HG03196 (cell line): ENCODE measurements around the gene SMCHD1.

ENCODE experiments used
- ATAC-seq: cut with Tn5 transposase; IDR thresholded peaks from one replicate; pipeline ENCODE4 v1.9.1; 2021; ENCODE audit not compliant: unreplicated experiment

Gene SMCHD1

GRCh38 chr18:2655178-2655953 is at the start of gene SMCHD1:
TSS of gene SMCHD1 (plus strand) at chr18:2655726. CDS start at chr18:2656076, 350 bp downstream.
- ATAC-seq = peak; percentile 73

- no peak for ATAC-seq
Observed at GRCh38 chr18:2606335-2606734, 49.2 kb upstream of the SMCHD1 start.

- no peak for ATAC-seq
Observed at GRCh38 chr18:2609604-2610003, 45.9 kb upstream of the SMCHD1 start.

- ATAC-seq = no peak
Observed at GRCh38 chr18:2610549-2610948, 45.0 kb upstream of the SMCHD1 start.

GRCh38 chr18:2612996-2613395 is 42.5 kb upstream of the SMCHD1 start:
- ATAC-seq = no peak

- ATAC-seq = no peak
Observed at GRCh38 chr18:2617401-2617998, 38.0 kb upstream of the SMCHD1 start.

GRCh38 chr18:2618009-2618408 is 37.5 kb upstream of the SMCHD1 start:
- no peak for ATAC-seq

- no peak for ATAC-seq
Observed at GRCh38 chr18:2625217-2625616, 30.3 kb upstream of the SMCHD1 start.

GRCh38 chr18:2627821-2628276 is 27.7 kb upstream of the SMCHD1 start:
- ATAC-seq = peak; percentile 84

- ATAC-seq = no peak
Observed at GRCh38 chr18:2629003-2629402, 26.5 kb upstream of the SMCHD1 start.

- ATAC-seq = no peak
Observed at GRCh38 chr18:2635586-2635985, 19.9 kb upstream of the SMCHD1 start.

- ATAC-seq = peak; percentile 10
Observed at GRCh38 chr18:2636126-2636631, 19.3 kb upstream of the SMCHD1 start.

- peak; percentile 70 for ATAC-seq
Observed at GRCh38 chr18:2641638-2642037, 13.9 kb upstream of the SMCHD1 start.

- no peak for ATAC-seq
Observed at GRCh38 chr18:2642771-2643170, 12.8 kb upstream of the SMCHD1 start.

- ATAC-seq = no peak
Observed at GRCh38 chr18:2644535-2644934, 11.0 kb upstream of the SMCHD1 start.

GRCh38 chr18:2651981-2652380 is 3.5 kb upstream of the SMCHD1 start:
- ATAC-seq = no peak

- no peak for ATAC-seq
Observed at GRCh38 chr18:2653467-2653866, 2.1 kb upstream of the SMCHD1 start.

GRCh38 chr18:2654169-2654927 is 1.2 kb upstream of the SMCHD1 start:
- ATAC-seq = no peak

- peak; percentile 32 for ATAC-seq
Observed at GRCh38 chr18:2654928-2655177, 673 bp upstream of the SMCHD1 start.

GRCh38 chr18:2655954-2656236 is 369 bp downstream of the SMCHD1 start:
- ATAC-seq = peak; percentile 18

- peak; percentile 9 for ATAC-seq
Observed at GRCh38 chr18:2656237-2656980, 883 bp downstream of the SMCHD1 start.
